ENCODE measurements around the gene CARD11.

CARD11 gene

GRCh38 chr7:2903682-2904162, 139.9 kb downstream of the CARD11 start:
- H3K4me3 ChIP-seq (ENCODE audit: low read depth, low read length), result no peak overlapping the region
- in situ Hi-C loops (cut with HindIII; ENCODE audit: low sequenced_read_pairs), result no loop called here
- TF ChIP-seq CTCF (IDR thresholded peaks at IDR 0.05; ENCODE audit: low read depth, low read length), result no peak
- no peak for DNase-seq (ENCODE audit: low read depth, low spot score)

- in situ Hi-C loops (cut with HindIII; ENCODE audit: low sequenced_read_pairs), result no loop called here
- DNase-seq (ENCODE audit: low read depth, low spot score), result no peak
- TF ChIP-seq CTCF (IDR thresholded peaks at IDR 0.05; ENCODE audit: low read depth, low read length), result no peak
- no peak overlapping the region for H3K4me3 ChIP-seq (ENCODE audit: low read depth, low read length)
Measured at GRCh38 chr7:2897023-2897422, 146.6 kb downstream of the CARD11 start.

- no peak for DNase-seq (ENCODE audit: low read depth, low spot score)
- no peak for TF ChIP-seq CTCF (IDR thresholded peaks at IDR 0.05; ENCODE audit: low read depth, low read length)
Measured at GRCh38 chr7:2896131-2896530, 147.5 kb downstream of the CARD11 start.

GRCh38 chr7:2894118-2894940, 149.3 kb downstream of the CARD11 start:
- in situ Hi-C loops (cut with HindIII; ENCODE audit: low sequenced_read_pairs), result no loop called here
- TF ChIP-seq CTCF (IDR thresholded peaks at IDR 0.05; ENCODE audit: low read depth, low read length), result no peak
- no peak for DNase-seq (ENCODE audit: low read depth, low spot score)
- no peak overlapping the region for H3K4me3 ChIP-seq (ENCODE audit: low read depth, low read length)

More at GRCh38 chr7:2896131-2896530, 147.5 kb downstream of the CARD11 start:
- no peak overlapping the region for H3K4me3 ChIP-seq (ENCODE audit: low read depth, low read length)
- in situ Hi-C loops (cut with HindIII; ENCODE audit: low sequenced_read_pairs), result no loop called here

DNA sequence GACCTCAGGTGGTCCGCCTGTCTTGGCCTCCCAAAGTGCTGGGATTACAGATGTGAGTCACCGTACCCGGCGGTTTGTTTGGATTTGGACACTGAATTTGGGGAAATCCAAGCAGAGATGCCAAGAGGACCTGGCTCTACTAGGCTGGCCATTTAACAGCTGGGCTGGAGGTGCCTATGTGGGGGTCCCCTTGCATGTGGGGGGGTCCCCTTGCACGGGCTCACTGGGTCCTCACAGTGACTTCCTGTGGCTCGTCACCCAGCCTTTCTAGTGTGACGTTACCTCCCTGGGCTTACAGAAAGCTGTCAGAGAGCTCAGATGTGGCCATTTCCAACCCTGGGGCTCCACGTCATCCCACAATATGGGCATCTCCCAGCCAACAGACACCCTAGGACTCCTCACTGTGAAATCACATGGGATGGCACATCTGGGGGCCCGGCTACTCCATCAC, 150.2 kb downstream of the CARD11 start:
- no peak overlapping the region for H3K4me3 ChIP-seq (ENCODE audit: low read depth, low read length)
- in situ Hi-C loops (cut with HindIII; ENCODE audit: low sequenced_read_pairs), result no loop called here
- no peak for DNase-seq (ENCODE audit: low read depth, low spot score)
- no peak for TF ChIP-seq CTCF (IDR thresholded peaks at IDR 0.05; ENCODE audit: low read depth, low read length)

DNA sequence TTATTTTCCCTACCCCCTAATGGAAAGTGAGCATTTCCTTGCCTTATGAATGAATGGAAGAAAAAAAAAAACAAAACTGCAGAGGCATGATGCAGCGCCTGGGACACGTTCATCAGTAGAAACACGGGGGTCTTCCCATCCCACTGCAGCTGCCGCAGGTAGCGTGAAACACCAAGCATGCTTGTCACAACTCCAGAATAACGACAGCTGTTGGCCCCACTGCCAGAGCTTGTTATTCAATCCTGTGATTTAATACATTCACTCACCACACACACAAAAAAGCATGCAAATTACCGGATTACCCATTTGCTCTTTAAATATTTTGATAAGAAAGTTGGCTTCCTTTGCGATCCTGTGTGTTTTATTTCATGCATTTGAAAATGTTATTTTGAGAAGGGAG, 151.1 kb downstream of the CARD11 start:
- TF ChIP-seq CTCF (IDR thresholded peaks at IDR 0.05; ENCODE audit: low read depth, low read length), result no peak
- DNase-seq (ENCODE audit: low read depth, low spot score), result no peak
- no peak overlapping the region for H3K4me3 ChIP-seq (ENCODE audit: low read depth, low read length)
- in situ Hi-C loops (cut with HindIII; ENCODE audit: low sequenced_read_pairs), result no loop called here
